GM10248 (cell line): Measurements from ENCODE around the gene CEP112.

Experiments used
- CTCF ChIA-PET: fragments of 300-600 bp; sonication (Branson Sonifier 250); formaldehyde crosslinking; extraction: SDS; loops from one replicate; lab custom pipeline; 2021; ENCODE audit warnings: antibody characterized with exemption; lab: Yijun Ruan, JAX
- POLR2A ChIA-PET: fragments of 350-650 bp; sonication (Branson Sonifier 250); formaldehyde crosslinking; extraction: SDS; loops from one replicate; lab custom pipeline; 2020; ENCODE audit warnings: antibody characterized with exemption; lab: Yijun Ruan, JAX
- DNase-seq: peaks from one replicate; pipeline ENCODE4 v3.0.0; 2012; ENCODE audit errors: extremely low spot score
- TF ChIP-seq, protein P1 (sequence below): IDR thresholded peaks from 2 replicates; pipeline ENCODE4 v1.5.1; 2012; ENCODE audit warnings: mild to moderate bottlenecking, low read depth; ENCODE audit errors: extremely low read depth, missing control alignments, control extremely low read depth

CEP112 gene

GRCh38 chr17:65637786-65638185 lies 554.1 kb downstream of the CEP112 start:
- no peak for DNase-seq
- ChIA-PET CTCF (interaction anchor here (1.2 to 1.4 kb wide), 2 partner anchors 9 to 10 kb away, joined by 3 read pairs; no protein-coding TSS in a partner anchor), POLR2A (no interaction called here)
- TF ChIP-seq, protein P1, sequence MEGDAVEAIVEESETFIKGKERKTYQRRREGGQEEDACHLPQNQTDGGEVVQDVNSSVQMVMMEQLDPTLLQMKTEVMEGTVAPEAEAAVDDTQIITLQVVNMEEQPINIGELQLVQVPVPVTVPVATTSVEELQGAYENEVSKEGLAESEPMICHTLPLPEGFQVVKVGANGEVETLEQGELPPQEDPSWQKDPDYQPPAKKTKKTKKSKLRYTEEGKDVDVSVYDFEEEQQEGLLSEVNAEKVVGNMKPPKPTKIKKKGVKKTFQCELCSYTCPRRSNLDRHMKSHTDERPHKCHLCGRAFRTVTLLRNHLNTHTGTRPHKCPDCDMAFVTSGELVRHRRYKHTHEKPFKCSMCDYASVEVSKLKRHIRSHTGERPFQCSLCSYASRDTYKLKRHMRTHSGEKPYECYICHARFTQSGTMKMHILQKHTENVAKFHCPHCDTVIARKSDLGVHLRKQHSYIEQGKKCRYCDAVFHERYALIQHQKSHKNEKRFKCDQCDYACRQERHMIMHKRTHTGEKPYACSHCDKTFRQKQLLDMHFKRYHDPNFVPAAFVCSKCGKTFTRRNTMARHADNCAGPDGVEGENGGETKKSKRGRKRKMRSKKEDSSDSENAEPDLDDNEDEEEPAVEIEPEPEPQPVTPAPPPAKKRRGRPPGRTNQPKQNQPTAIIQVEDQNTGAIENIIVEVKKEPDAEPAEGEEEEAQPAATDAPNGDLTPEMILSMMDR, result no peak

DNA sequence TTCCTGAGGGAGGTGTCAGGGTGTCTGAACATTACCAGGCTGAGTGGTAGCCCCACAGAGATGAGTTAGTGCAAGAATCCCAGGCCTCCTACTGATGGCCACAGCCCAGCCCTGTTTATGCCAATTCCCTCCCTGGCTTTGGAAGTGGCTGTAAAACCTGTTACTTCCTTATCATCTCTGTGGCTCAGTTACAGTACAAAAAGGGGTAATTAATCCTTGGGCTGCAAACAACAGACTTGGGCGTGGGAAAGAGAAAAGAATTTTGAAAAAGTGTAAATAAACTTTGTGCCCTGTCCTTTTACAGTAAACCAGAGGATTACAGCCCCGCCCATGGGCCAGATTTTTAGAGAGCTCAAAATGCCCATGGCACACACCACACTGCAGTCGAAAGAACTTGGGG lies 557.4 kb downstream of the CEP112 start:
- ChIA-PET POLR2A (no interaction called here), CTCF (no interaction called here)
- TF ChIP-seq, protein P1, result no peak
- no peak for DNase-seq

DNA sequence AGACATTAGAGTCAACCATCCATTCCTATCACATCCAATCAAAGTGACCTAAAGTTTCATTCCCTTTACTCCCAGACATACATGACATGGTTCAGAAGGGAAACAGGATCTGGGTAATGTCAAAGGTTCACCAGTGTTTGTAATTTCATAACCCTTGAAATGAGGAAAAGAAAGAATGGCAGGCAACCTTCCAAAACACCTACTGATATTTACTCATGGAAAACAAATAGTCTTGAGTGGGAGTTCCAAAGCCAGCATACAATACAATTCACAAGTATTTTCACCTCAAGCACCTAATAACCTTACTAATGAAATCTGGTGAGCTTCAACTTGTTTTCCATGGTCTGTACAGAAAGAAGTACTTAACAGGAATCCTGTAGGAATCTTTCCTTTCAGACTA lies 557.9 kb downstream of the CEP112 start:
- no peak for DNase-seq
- POLR2A ChIA-PET, result no interaction called here
- CTCF ChIA-PET, result interaction anchor here (1.0 kb wide), 1 partner anchor 13 kb away, joined by 3 read pairs; no protein-coding TSS in a partner anchor
- TF ChIP-seq, protein P1, result no peak

GRCh38 chr17:65633146-65633881 lies 558.6 kb downstream of the CEP112 start:
- ChIA-PET POLR2A (no interaction called here), CTCF (interaction anchor here (1.0 kb wide), 1 partner anchor 12 kb away, joined by 3 read pairs; no protein-coding TSS in a partner anchor)
- DNase-seq, result no peak
- TF ChIP-seq, protein P1, result no peak

- no peak for DNase-seq
Measured at GRCh38 chr17:65630502-65630901, 561.4 kb downstream of the CEP112 start.

GRCh38 chr17:65629234-65629690 lies 562.7 kb downstream of the CEP112 start:
- CTCF ChIA-PET, result no interaction called here
- TF ChIP-seq, protein P1, result no peak
- POLR2A ChIA-PET, result no interaction called here
- DNase-seq, result no peak

More at GRCh38 chr17:65630502-65630901, 561.4 kb downstream of the CEP112 start:
- ChIA-PET POLR2A (no interaction called here), CTCF (interaction anchor here (0.9 kb wide), 1 partner anchor 13 kb away, joined by 3 read pairs; no protein-coding TSS in a partner anchor)
- TF ChIP-seq, protein P1, result no peak
